B cell (primary cell): Measurements from ENCODE around the gene LAG3. TPM values are rescaled to one million over a fixed set of nuclear protein-coding genes. Genes with fewer than 3 reads are reported as not detected.

Experiments
- ATAC-seq: fragments of 200-7000 bp; cut with Tn5 transposase; one replicate; pipeline ENCODE4 v1.10.0; 2021; ENCODE audit warnings: low read depth, mild to moderate bottlenecking, moderate number of reproducible peaks, moderate library complexity
- CTCF ChIA-PET: fragments of 350-600 bp; sonication (Branson Sonifier 250); formaldehyde crosslinking; loops from one replicate; lab custom pipeline; 2021; ENCODE audit warnings: antibody characterized with exemption, inconsistent platforms; lab: Charles Lee
- POLR2A ChIA-PET: fragments of 350-600 bp; sonication (Branson Sonifier 250); formaldehyde crosslinking; loops from one replicate; lab custom pipeline; 2021; ENCODE audit warnings: antibody characterized with exemption; lab: Charles Lee
- DNase-seq: peaks from one replicate; pipeline ENCODE4 v3.0.0; 2013
- H2AFZ ChIP-seq: 2 replicates; pipeline ENCODE4 v1.6.1; 2012; ENCODE audit warnings: mild to moderate bottlenecking, low read depth, low read length; ENCODE audit not compliant: insufficient read depth, poor library complexity, severe bottlenecking
- H3K27ac ChIP-seq, 2 donors: 1 replicate in 1 of 2; 2 replicates in 1 of 2; pipeline ENCODE4 v1.5.1; 2012 to 2013; ENCODE audit warnings: low read length in 2 of 2, mild to moderate bottlenecking in 2 of 2, moderate library complexity in 1 of 2
- H3K27me3 ChIP-seq, 4 experiments: fragments of 200-600 bp in 1 of 4; sonication (generic) in 1 of 4; replicated peaks in 1 of 4; 1 replicate in 2 of 4; 2 replicates in 2 of 4; pipeline versions ENCODE4 v1.6.1 to v1.7.0; 2013 to 2016; ENCODE audit warnings: low read length in 3 of 4, mild to moderate bottlenecking in 2 of 4, mixed read lengths in 1 of 4, moderate library complexity in 1 of 4; ENCODE audit not compliant: insufficient read depth in 4 of 4, control insufficient read depth in 3 of 4; ENCODE audit errors: control extremely low read depth in 1 of 4
- H3K36me3 ChIP-seq, 2 experiments: replicated peaks in 1 of 2; 1 replicate in 1 of 2; 2 replicates in 1 of 2; pipeline versions ENCODE4 v1.6.1 to v1.7.1; 2013; ENCODE audit warnings: low read length in 1 of 2; ENCODE audit not compliant: insufficient read depth in 2 of 2, control insufficient read depth in 1 of 2; ENCODE audit errors: control extremely low read depth in 1 of 2, extremely low read depth in 1 of 2
- H3K4me1 ChIP-seq, 2 donors: fragments of 200-600 bp in 1 of 2; sonication (generic) in 1 of 2; 1 replicate in 1 of 2; 2 replicates in 1 of 2; pipeline versions ENCODE4 v1.5.1 to v1.6.1; 2013 to 2017; ENCODE audit warnings: low read length in 2 of 2; ENCODE audit not compliant: control insufficient read depth in 2 of 2, insufficient read depth in 2 of 2
- H3K4me2 ChIP-seq: replicated peaks from 2 replicates; pipeline ENCODE3; 2012; ENCODE audit warnings: mild to moderate bottlenecking, low read depth, low read length; ENCODE audit not compliant: poor library complexity, severe bottlenecking
- H3K4me3 ChIP-seq, 5 experiments: fragments of 200-600 bp in 1 of 5; sonication (generic) in 1 of 5; 1 replicate in 3 of 5; 2 replicates in 2 of 5; pipeline versions ENCODE4 v1.5.1 to v1.7.0; 2011 to 2016; ENCODE audit warnings: low read length in 4 of 5, mild to moderate bottlenecking in 4 of 5, low read depth in 2 of 5, control low read depth in 1 of 5, moderate library complexity in 1 of 5; ENCODE audit not compliant: insufficient read depth in 1 of 5; ENCODE audit errors: control extremely low read depth in 1 of 5, extremely low read depth in 1 of 5
- H3K79me2 ChIP-seq: fragments of 200-600 bp; sonication (generic); one replicate; pipeline ENCODE4 v1.6.0; 2016; ENCODE audit warnings: low read length; ENCODE audit not compliant: control insufficient read depth, insufficient read depth
- H3K9ac ChIP-seq: fragments of 200-600 bp; sonication (generic); 2 replicates; pipeline ENCODE4 v1.6.1; 2017; ENCODE audit warnings: mild to moderate bottlenecking, low read length, moderate library complexity
- H3K9me3 ChIP-seq, 3 donors: one replicate each; pipeline versions ENCODE4 v1.6.1 to v1.7.1; 2013; ENCODE audit warnings: low read length in 2 of 3; ENCODE audit not compliant: control insufficient read depth in 2 of 3, insufficient read depth in 1 of 3; ENCODE audit errors: control extremely low read depth in 1 of 3
- H4K20me1 ChIP-seq: 2 replicates; pipeline ENCODE4 v1.6.0; 2012; ENCODE audit warnings: mild to moderate bottlenecking, low read length; ENCODE audit not compliant: insufficient read depth, control insufficient read depth, poor library complexity, severe bottlenecking
- H3K27ac Mint-ChIP-seq: one replicate; pipeline ENCODE4 v1.8.0; 2021; ENCODE audit warnings: mixed read lengths
- H3K27me3 Mint-ChIP-seq: one replicate; pipeline ENCODE4 v1.8.0; 2021; ENCODE audit warnings: mixed read lengths
- H3K4me1 Mint-ChIP-seq: one replicate; pipeline ENCODE4 v1.8.0; 2021; ENCODE audit warnings: mixed read lengths
- H3K4me3 Mint-ChIP-seq: one replicate; pipeline ENCODE4 v1.8.0; 2021; ENCODE audit warnings: mixed read lengths
- H3K9me3 Mint-ChIP-seq: one replicate; pipeline ENCODE4 v1.8.0; 2022; ENCODE audit warnings: mixed read lengths; ENCODE audit not compliant: insufficient read depth
- EZH2 ChIP-seq: IDR thresholded peaks from 2 replicates; pipeline ENCODE4 v1.6.1; 2012; ENCODE audit warnings: borderline replicate concordance, low read depth, mild to moderate bottlenecking, moderate library complexity, low read length; ENCODE audit not compliant: insufficient read depth, poor library complexity, severe bottlenecking
- WGBS: methylation state at CpG from one replicate; pipeline ENCODE4 v1.1.5; 2013; ENCODE audit warnings: missing lambda C conversion rate; ENCODE audit not compliant: insufficient coverage; 5-methylcytosine and 5-hydroxymethylcytosine counted together
- intact Hi-C: fragments of 100-400 bp; cut with micrococcal nuclease; formaldehyde crosslinking; loops from one replicate; pipeline ENCODE4 v1.10.0; 2022
- polyA minus RNA-seq: library from RNA; depleted of rRNA, polyadenylated mRNA; stranded (reverse); fragments of >200 nt; gene quantifications from 2 replicates; pipeline ENCODE4 v1.2.3, GENCODE V29; 2012
- polyA plus RNA-seq: library from polyadenylated mRNA; depleted of rRNA; stranded (reverse); fragments of >200 nt; gene quantifications from 2 replicates; pipeline ENCODE4 v1.2.3, GENCODE V29; 2012
- total RNA-seq, 2 donors: library from RNA; stranded (reverse); fragments of 120-200 nt in 1 of 2; gene quantifications; 1 replicate in 1 of 2; 2 replicates in 1 of 2; pipeline versions ENCODE4 v1.2.3 to v1.2.4, GENCODE V29; 2013 to 2022
- TF ChIP-seq, protein P1 (sequence below): fragments of 200-600 bp; IDR thresholded peaks from one replicate; pipeline ENCODE4 v1.8.0; 2022; ENCODE audit warnings: antibody characterized with exemption, mild to moderate bottlenecking

Gene LAG3
- total RNA-seq, result not detected in 2 replicates
- not detected for total RNA-seq (2013)
- polyA plus RNA-seq, result not detected in 2 replicates
- polyA minus RNA-seq, result 0.29 TPM in 1 of 2 replicates, not detected in the other

DNA sequence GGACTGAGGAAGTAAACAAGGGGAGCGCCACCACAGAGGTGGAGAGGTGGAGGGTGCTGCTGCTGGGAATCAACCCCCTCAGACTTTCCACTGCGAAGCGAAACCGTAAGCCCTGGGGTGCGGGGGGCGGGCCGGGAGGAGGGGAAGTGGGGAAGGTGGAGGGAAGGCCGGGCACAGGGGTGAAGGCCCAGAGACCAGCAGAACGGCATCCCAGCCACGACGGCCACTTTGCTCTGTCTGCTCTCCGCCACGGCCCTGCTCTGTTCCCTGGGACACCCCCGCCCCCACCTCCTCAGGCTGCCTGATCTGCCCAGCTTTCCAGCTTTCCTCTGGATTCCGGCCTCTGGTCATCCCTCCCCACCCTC, at the start of gene LAG3:
LAG3 (plus strand) TSS at position 190 of the 365 bp plus-strand sequence. CDS start 333 bp downstream, outside the sequence.
- Histone ChIP-seq H3K9ac (no peak within 1 kb of the TSS), H3K36me3 (no peaks in the 10 kb centered on the region), H3K79me2 (no peaks in the 10 kb centered on the region), H3K4me1 (peaks cover 22 to 40% of the 10 kb centered on the region in 2 donors), H3K4me3 (peak within 1 kb of the TSS in 1 of 5 experiments; percentile 20), H3K4me2 (peak within 1 kb of the TSS; percentile 46), H3K27me3 (peaks cover 0 to 88% (median 46%) of the 10 kb centered on the region in 4 experiments), H3K27ac (no peak within 1 kb of the TSS), H2AFZ (no peak within 1 kb of the TSS), H3K9me3 (peaks cover 0 to 21% (median 0%) of the 10 kb centered on the region in 3 donors), H4K20me1 (no peaks in the 10 kb centered on the region)
- intact Hi-C loops, result no loop called here
- H3K27me3 Mint-ChIP-seq, result peaks cover 64% of the 10 kb centered on the region
- H3K4me3 Mint-ChIP-seq, result no peak within 1 kb of the TSS
- H3K27ac Mint-ChIP-seq, result no peak within 1 kb of the TSS
- ATAC-seq (peak; percentile 49), DNase-seq (no peak)
- H3K4me1 Mint-ChIP-seq, result peaks cover 18% of the 10 kb centered on the region
- no peaks in the 10 kb centered on the region for H3K9me3 Mint-ChIP-seq
- TF ChIP-seq, protein P1, sequence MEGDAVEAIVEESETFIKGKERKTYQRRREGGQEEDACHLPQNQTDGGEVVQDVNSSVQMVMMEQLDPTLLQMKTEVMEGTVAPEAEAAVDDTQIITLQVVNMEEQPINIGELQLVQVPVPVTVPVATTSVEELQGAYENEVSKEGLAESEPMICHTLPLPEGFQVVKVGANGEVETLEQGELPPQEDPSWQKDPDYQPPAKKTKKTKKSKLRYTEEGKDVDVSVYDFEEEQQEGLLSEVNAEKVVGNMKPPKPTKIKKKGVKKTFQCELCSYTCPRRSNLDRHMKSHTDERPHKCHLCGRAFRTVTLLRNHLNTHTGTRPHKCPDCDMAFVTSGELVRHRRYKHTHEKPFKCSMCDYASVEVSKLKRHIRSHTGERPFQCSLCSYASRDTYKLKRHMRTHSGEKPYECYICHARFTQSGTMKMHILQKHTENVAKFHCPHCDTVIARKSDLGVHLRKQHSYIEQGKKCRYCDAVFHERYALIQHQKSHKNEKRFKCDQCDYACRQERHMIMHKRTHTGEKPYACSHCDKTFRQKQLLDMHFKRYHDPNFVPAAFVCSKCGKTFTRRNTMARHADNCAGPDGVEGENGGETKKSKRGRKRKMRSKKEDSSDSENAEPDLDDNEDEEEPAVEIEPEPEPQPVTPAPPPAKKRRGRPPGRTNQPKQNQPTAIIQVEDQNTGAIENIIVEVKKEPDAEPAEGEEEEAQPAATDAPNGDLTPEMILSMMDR, result no peak
- TF ChIP-seq EZH2, result no peak
- CTCF ChIA-PET, result interaction anchor here (2.2 kb wide), 1 partner anchor 18 kb away, joined by 7 read pairs; no protein-coding TSS in a partner anchor
- WGBS, result 24% methylated on average over 9 of the region's 15 CpGs
- POLR2A ChIA-PET, result interaction anchor here (0.6 kb wide), 2 partner anchors 164 to 204 kb away, joined by 3 to 8 read pairs; no protein-coding TSS in a partner anchor

DNA sequence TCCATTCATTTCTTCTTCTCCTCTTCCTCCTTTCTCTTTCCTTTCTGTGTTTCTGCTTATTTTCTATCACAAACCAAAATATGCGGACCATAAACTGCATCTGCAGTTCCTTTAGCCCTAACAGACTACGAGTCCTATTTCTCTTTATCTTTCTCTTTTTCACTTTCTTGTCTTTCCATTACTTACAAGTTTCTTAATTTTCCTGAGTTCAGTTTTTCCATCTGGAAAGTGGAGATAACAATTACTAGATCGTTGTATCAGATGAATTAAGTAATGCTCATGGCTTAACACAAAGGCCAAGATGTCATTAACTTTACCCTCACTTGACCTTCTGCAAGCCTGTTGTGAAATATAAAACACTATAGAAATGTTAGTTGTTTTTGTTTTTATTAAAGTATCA, 49.5 kb upstream of the LAG3 start:
- Histone ChIP-seq H3K9ac (no peak overlapping the region), H3K4me1 (peaks cover 13 to 17% of the 10 kb centered on the region in 2 donors), H4K20me1 (no peaks in the 10 kb centered on the region), H3K4me2 (peak overlapping the region; percentile 79), H2AFZ (no peak overlapping the region), H3K36me3 (peaks cover 2 to 9% of the 10 kb centered on the region in 2 experiments), H3K27me3 (no peaks in the 10 kb centered on the region), H3K9me3 (no peaks in the 10 kb centered on the region), H3K27ac (no peak overlapping the region), H3K79me2 (peaks cover 13% of the 10 kb centered on the region), H3K4me3 (no peak overlapping the region)
- no peak for TF ChIP-seq EZH2
- TF ChIP-seq, protein P1, result no peak
- WGBS, result 100% methylated on average over 1 of the region's 3 CpGs
- Mint-ChIP-seq H3K27ac (peak overlapping the region; percentile 69), H3K4me3 (peak overlapping the region; percentile 45), H3K4me1 (peaks cover 19% of the 10 kb centered on the region), H3K9me3 (no peaks in the 10 kb centered on the region), H3K27me3 (no peaks in the 10 kb centered on the region)
- ATAC-seq (no peak), DNase-seq (no peak)
- intact Hi-C loops, result no loop called here
- CTCF ChIA-PET, result interaction anchor here (0.7 to 3.6 kb wide), 8 partner anchors 12 to 249 kb away, joined by 4 to 34 read pairs (median 7); partner anchors contain the start of genes CDCA3, MLF2, PTMS and USP5
- POLR2A ChIA-PET, result interaction anchor here (0.7 to 2.2 kb wide), 6 partner anchors 20 to 188 kb away, joined by 3 to 51 read pairs (median 10); partner anchors contain the start of genes GAPDH, MLF2 and ZNF384
